Suprapubic skin (tissue), 4 donors: ENCODE results near the gene AMT. TPM values are rescaled to one million over a fixed set of nuclear protein-coding genes. Genes with fewer than 3 reads are reported as not detected.

Source experiments
- DNase-seq, 2 donors: peaks; one replicate each; pipeline ENCODE4 v3.0.0-alpha.2; 2019; ENCODE audit warnings: low spot score in 2 of 2
- H3K27ac ChIP-seq: fragments of 200-600 bp; sonication (generic); one replicate; pipeline ENCODE4 v1.5.1; 2019
- H3K27me3 ChIP-seq: fragments of 200-600 bp; sonication (generic); one replicate; pipeline ENCODE4 v1.5.1; 2019
- H3K36me3 ChIP-seq: fragments of 200-600 bp; sonication (generic); one replicate; pipeline ENCODE4 v1.5.1; 2019
- H3K4me1 ChIP-seq: fragments of 200-600 bp; sonication (generic); one replicate; pipeline ENCODE4 v1.5.1; 2019
- H3K4me3 ChIP-seq: fragments of 200-600 bp; sonication (generic); one replicate; pipeline ENCODE4 v1.5.1; 2019; ENCODE audit warnings: mild to moderate bottlenecking
- H3K9me3 ChIP-seq: fragments of 200-600 bp; sonication (generic); one replicate; pipeline ENCODE4 v1.5.1; 2019
- CTCF ChIP-seq, 2 donors: fragments of 200-600 bp in 1 of 2; fragments of 450-650 bp in 1 of 2; sonication (generic) in 1 of 2; IDR thresholded peaks; one replicate each; pipeline ENCODE4 v1.5.1; 2016 to 2019; ENCODE audit warnings: antibody characterized with exemption in 2 of 2, mild to moderate bottlenecking in 1 of 2, moderate library complexity in 1 of 2
- EP300 ChIP-seq: sonication (generic); formaldehyde crosslinking; IDR thresholded peaks from one replicate; pipeline ENCODE4 v1.6.1; 2017; ENCODE audit warnings: antibody characterized with exemption
- POLR2A ChIP-seq, 2 donors: fragments of 450-650 bp; IDR thresholded peaks; one replicate each; pipeline ENCODE4 v1.6.1; 2017; ENCODE audit warnings: antibody characterized with exemption in 2 of 2, mild to moderate bottlenecking in 2 of 2, moderate library complexity in 2 of 2
- POLR2AphosphoS5 ChIP-seq, 3 donors: sonication (generic); formaldehyde crosslinking; IDR thresholded peaks; one replicate each; pipeline ENCODE4 v1.6.1; 2017; ENCODE audit warnings: antibody characterized with exemption in 3 of 3
- WGBS: methylation state at CpG from one replicate; pipeline ENCODE4 v1.1.5; 2018; 5-methylcytosine and 5-hydroxymethylcytosine counted together
- total RNA-seq, 4 donors: library from RNA; depleted of rRNA; stranded (reverse); fragments of >200 nt; gene quantifications; one replicate each; pipeline ENCODE4 v1.1.0, GENCODE V29; 2016

AMT gene
- total RNA-seq, 4 donors from 2014 or later = 2.2 to 17.3 (median 5.0) TPM

GRCh38 chr3:49445391-49445790, 23.1 kb upstream of the AMT start:
- no peak overlapping the region for H3K27ac ChIP-seq
- WGBS = 94% methylated on average over 5 of the region's 5 CpGs

GRCh38 chr3:49434731-49435130, 12.5 kb upstream of the AMT start:
- 90% methylated on average over 5 of the region's 5 CpGs for WGBS
- peaks cover 2% of the 10 kb centered on the region for H3K4me1 ChIP-seq

More at GRCh38 chr3:49445391-49445790, 23.1 kb upstream of the AMT start:
- no peaks in the 10 kb centered on the region for H3K36me3 ChIP-seq
- peaks cover 15% of the 10 kb centered on the region for H3K4me1 ChIP-seq
- no peaks in the 10 kb centered on the region for H3K9me3 ChIP-seq
- H3K27me3 ChIP-seq = no peaks in the 10 kb centered on the region
- no peak for TF ChIP-seq POLR2A (IDR thresholded peaks at IDR 0.05)
- TF ChIP-seq CTCF (IDR thresholded peaks at IDR 0.05) = no peak
- no peak overlapping the region for H3K4me3 ChIP-seq
- no peak for DNase-seq

GRCh38 chr3:49428752-49429080, 6.4 kb upstream of the AMT start:
- Histone ChIP-seq H3K4me3 (peak overlapping the region; percentile 70), H3K27ac (peak overlapping the region; percentile 90), H3K27me3 (no peaks in the 10 kb centered on the region), H3K4me1 (peaks cover 11% of the 10 kb centered on the region), H3K36me3 (peaks cover 11% of the 10 kb centered on the region), H3K9me3 (no peaks in the 10 kb centered on the region)
- TF ChIP-seq EP300 (no peak), POLR2AphosphoS5 (IDR thresholded peaks at IDR 0.05) (no peak), CTCF (IDR thresholded peaks at IDR 0.05) (no peak), POLR2A (IDR thresholded peaks at IDR 0.05) (no peak)
- DNase-seq = no peak
- WGBS = 5% methylated on average over 9 of the region's 9 CpGs

More at GRCh38 chr3:49434731-49435130, 12.5 kb upstream of the AMT start:
- no peaks in the 10 kb centered on the region for H3K9me3 ChIP-seq
- no peak for TF ChIP-seq POLR2A (IDR thresholded peaks at IDR 0.05)
- no peak for TF ChIP-seq POLR2AphosphoS5 (IDR thresholded peaks at IDR 0.05)
- no peak for TF ChIP-seq EP300
- no peak for TF ChIP-seq CTCF (IDR thresholded peaks at IDR 0.05)
- DNase-seq = no peak
- no peaks in the 10 kb centered on the region for H3K27me3 ChIP-seq
- H3K4me3 ChIP-seq = no peak overlapping the region
- no peaks in the 10 kb centered on the region for H3K36me3 ChIP-seq
- no peak overlapping the region for H3K27ac ChIP-seq

GRCh38 chr3:49427586-49427985, 5.3 kb upstream of the AMT start:
- Histone ChIP-seq H3K4me3 (no peak overlapping the region), H3K27me3 (no peaks in the 10 kb centered on the region), H3K36me3 (peaks cover 11% of the 10 kb centered on the region), H3K9me3 (no peaks in the 10 kb centered on the region), H3K27ac (no peak overlapping the region), H3K4me1 (peaks cover 11% of the 10 kb centered on the region)
- TF ChIP-seq POLR2A (IDR thresholded peaks at IDR 0.05) (no peak), EP300 (no peak), CTCF (IDR thresholded peaks at IDR 0.05) (no peak), POLR2AphosphoS5 (IDR thresholded peaks at IDR 0.05) (no peak)
- 78% methylated on average over 2 of the region's 2 CpGs for WGBS
- DNase-seq = no peak

- DNase-seq = no peak
- peaks cover 13% of the 10 kb centered on the region for H3K36me3 ChIP-seq
- TF ChIP-seq POLR2A (IDR thresholded peaks at IDR 0.05) = no peak
- H3K9me3 ChIP-seq = no peaks in the 10 kb centered on the region
- 88% methylated on average over 6 of the region's 6 CpGs for WGBS
- no peaks in the 10 kb centered on the region for H3K27me3 ChIP-seq
- peaks cover 25% of the 10 kb centered on the region for H3K4me1 ChIP-seq
- H3K4me3 ChIP-seq = no peak overlapping the region
- no peak overlapping the region for H3K27ac ChIP-seq
Measured at GRCh38 chr3:49424816-49425215, 2.5 kb upstream of the AMT start.

GRCh38 chr3:49421890-49422378, 339 bp downstream of the AMT start:
- WGBS = 49% methylated on average over 5 of the region's 14 CpGs
- Histone ChIP-seq H3K36me3 (peaks cover 20% of the 10 kb centered on the region), H3K9me3 (no peaks in the 10 kb centered on the region), H3K4me1 (peaks cover 20% of the 10 kb centered on the region), H3K4me3 (peak overlapping the region; percentile 6), H3K27me3 (no peaks in the 10 kb centered on the region), H3K27ac (no peak overlapping the region)
- TF ChIP-seq POLR2A (IDR thresholded peaks at IDR 0.05) (no peak), POLR2AphosphoS5 (IDR thresholded peaks at IDR 0.05) (no peak), CTCF (IDR thresholded peaks at IDR 0.05) (no peak), EP300 (no peak)
- no peak for DNase-seq
